A549 (cell line): ENCODE data around the gene UPK1A. TPM values are rescaled to one million over a fixed set of nuclear protein-coding genes. Genes with fewer than 3 reads are reported as not detected.

Experiments
- ATAC-seq, 2 experiments: fragments of 200-7000 bp in 1 of 2; fragments of >200 bp in 1 of 2; cut with Nextera tagmentation in 1 of 2; cut with Tn5 transposase in 1 of 2; 3 replicates each; pipeline versions ENCODE4 v1.8.0 to v1.9.1; 2018 to 2020; ENCODE audit warnings: mild to moderate bottlenecking in 1 of 2, moderate library complexity in 1 of 2
- CTCF ChIA-PET: fragments of 300-600 bp; sonication (Branson Sonifier 250); formaldehyde crosslinking; extraction: SDS; loops from one replicate; lab custom pipeline; 2021; ENCODE audit warnings: antibody characterized with exemption, inconsistent platforms; lab: Yijun Ruan, JAX
- POLR2A ChIA-PET: fragments of 350-600 bp; formaldehyde crosslinking; extraction: SDS; loops from one replicate; lab custom pipeline; 2021; ENCODE audit warnings: antibody characterized with exemption, inconsistent platforms; lab: Yijun Ruan, JAX
- DNase-seq, 2 experiments: peaks; one replicate each; pipeline versions ENCODE4 v3.0.0 to v3.0.0-alpha.2; 2011 to 2016; ENCODE audit warnings: low read depth in 1 of 2, low spot score in 1 of 2
- FAIRE-seq: peaks from 2 replicates; lab custom pipeline; 2011; peaks lifted over from hg19 to GRCh38; lab: Jason Lieb, UNC
- H3K27ac ChIP-seq, 2 experiments: fragments of >200 bp; sonication (Bioruptor Twin); formaldehyde crosslinking; 3 replicates each; pipeline ENCODE4 v1.5.1; 2016 to 2017
- H3K4me1 ChIP-seq: fragments of >200 bp; sonication (Bioruptor Twin); formaldehyde crosslinking; 3 replicates; pipeline ENCODE4 v1.6.1; 2016
- H3K4me2 ChIP-seq: fragments of >200 bp; sonication (Bioruptor Twin); formaldehyde crosslinking; 3 replicates; pipeline ENCODE4 v1.6.1; 2016
- H3K4me3 ChIP-seq: fragments of >200 bp; sonication (Bioruptor Twin); formaldehyde crosslinking; 3 replicates; pipeline ENCODE4 v1.5.1; 2016
- H3K9me3 ChIP-seq: fragments of >200 bp; sonication (Bioruptor Twin); formaldehyde crosslinking; 3 replicates; pipeline ENCODE4 v1.6.1; 2016
- CHD4 ChIP-seq: fragments of 200-600 bp; sonication (generic); IDR thresholded peaks from 2 replicates; pipeline ENCODE4 v1.6.1; 2016; ENCODE audit warnings: antibody characterized with exemption, mild to moderate bottlenecking, borderline replicate concordance
- CTCF ChIP-seq: fragments of >200 bp; sonication (Bioruptor Twin); formaldehyde crosslinking; IDR thresholded peaks from 3 replicates; pipeline ENCODE4 v1.5.1; 2016
- EHMT2 ChIP-seq: fragments of 200-600 bp; sonication (generic); IDR thresholded peaks from 2 replicates; pipeline ENCODE4 v1.6.1; 2016; ENCODE audit warnings: antibody characterized with exemption, low read depth, mild to moderate bottlenecking, moderate library complexity
- ESRRA ChIP-seq: fragments of 150-350 bp; IDR thresholded peaks from 2 replicates; pipeline ENCODE4 v1.6.1; 2014; ENCODE audit warnings: mild to moderate bottlenecking, low read length, borderline replicate concordance
- HDAC2 ChIP-seq: fragments of 200-600 bp; sonication (generic); IDR thresholded peaks from 2 replicates; pipeline ENCODE4 v1.6.1; 2016
- JUN ChIP-seq, 2 experiments: fragments of >200 bp; sonication (Bioruptor Twin); formaldehyde crosslinking; IDR thresholded peaks; 2 replicates in 1 of 2; 3 replicates in 1 of 2; pipeline ENCODE4 v1.6.1; 2016 to 2017
- KDM1A ChIP-seq: fragments of 200-600 bp; sonication (generic); IDR thresholded peaks from 2 replicates; pipeline ENCODE4 v1.6.1; 2016; ENCODE audit warnings: low read depth, mild to moderate bottlenecking
- KDM5A ChIP-seq: fragments of 200-600 bp; sonication (generic); IDR thresholded peaks from 2 replicates; pipeline ENCODE4 v1.6.1; 2016; ENCODE audit warnings: antibody characterized with exemption, mild to moderate bottlenecking
- MAX ChIP-seq: IDR thresholded peaks from 2 replicates; pipeline ENCODE4 v1.6.1; 2012
- MAZ ChIP-seq: fragments of 150-350 bp; IDR thresholded peaks from 2 replicates; pipeline ENCODE4 v1.6.1; 2014; ENCODE audit warnings: antibody characterized with exemption, low read depth, low read length, borderline replicate concordance
- MYC ChIP-seq: IDR thresholded peaks from 2 replicates; pipeline ENCODE4 v1.6.1; 2012; ENCODE audit warnings: mild to moderate bottlenecking, inconsistent platforms, low read length, improper control_type of control experiment, borderline replicate concordance
- NPAS2 ChIP-seq: fragments of 250-450 bp; sonication (Bioruptor Pico); IDR thresholded peaks from 2 replicates; pipeline ENCODE4 v1.8.0; 2022; ENCODE audit warnings: mild to moderate bottlenecking, moderate library complexity, borderline replicate concordance
- PBX3 ChIP-seq: IDR thresholded peaks from 2 replicates; pipeline ENCODE4 v1.6.1; 2012
- PHF8 ChIP-seq: fragments of 200-600 bp; sonication (generic); IDR thresholded peaks from 2 replicates; pipeline ENCODE4 v1.6.1; 2016; ENCODE audit warnings: low read depth, mild to moderate bottlenecking, antibody characterized with exemption, moderate library complexity, borderline replicate concordance
- POLR2AphosphoS2 ChIP-seq: conservative IDR thresholded peaks from 2 replicates; pipeline ENCODE4 v1.6.1; 2012; ENCODE audit warnings: low read length, improper control_type of control experiment, inconsistent platforms
- RAD21 ChIP-seq, 2 experiments: fragments of >200 bp in 1 of 2; sonication (Bioruptor Twin) in 1 of 2; formaldehyde crosslinking in 1 of 2; IDR thresholded peaks in 1 of 2; conservative IDR thresholded peaks in 1 of 2; 2 replicates in 1 of 2; 3 replicates in 1 of 2; pipeline ENCODE4 v1.6.1; 2012 to 2018; ENCODE audit warnings: inconsistent platforms in 1 of 2
- RCOR1 ChIP-seq: fragments of 150-350 bp; IDR thresholded peaks from 2 replicates; pipeline ENCODE4 v1.6.1; 2014; ENCODE audit warnings: antibody characterized with exemption, low read length, low read depth
- SMC3 ChIP-seq: fragments of >200 bp; sonication (Bioruptor Twin); formaldehyde crosslinking; IDR thresholded peaks from 3 replicates; pipeline ENCODE4 v1.6.1; 2018; ENCODE audit warnings: inconsistent platforms
- ZFP36 ChIP-seq: fragments of 450-650 bp; IDR thresholded peaks from 2 replicates; pipeline ENCODE4 v1.6.1; 2014; ENCODE audit warnings: borderline replicate concordance; ENCODE audit not compliant: partially characterized antibody
- WGBS: methylation state at CpG from one replicate; pipeline ENCODE4 v1.1.6; 2017; ENCODE audit errors: missing lambda C conversion rate; 5-methylcytosine and 5-hydroxymethylcytosine counted together
- polyA plus RNA-seq, 4 experiments: library from polyadenylated mRNA; depleted of rRNA in 3 of 4; stranded (reverse); fragments of >200 nt; fragmentation: RNase III in 1 of 4; extraction: RNeasy Plus Mini Kit Qiagen cat#74134 plus additional on column Dnase treatment in 1 of 4; gene quantifications; 2 replicates in 3 of 4; 3 replicates in 1 of 4; pipeline ENCODE4 v1.2.3, GENCODE V29; 2011 to 2017

UPK1A gene
- polyA plus RNA-seq, 2 of the 4 experiments (the other 2 are of a cell fraction): 0.44 to 0.78 TPM

GRCh38 chr19:35693422-35693821 lies 27.1 kb downstream of the UPK1A start:
- FAIRE-seq (no peak), DNase-seq (no peak), ATAC-seq (peak; percentile 27 to 58; a peak in 5 of 6 replicates)
- Histone ChIP-seq H3K27ac (no peak overlapping the region), H3K9me3 (no peaks in the 10 kb centered on the region), H3K4me1 (no peaks in the 10 kb centered on the region), H3K4me2 (no peak overlapping the region), H3K4me3 (no peak overlapping the region)
- ChIA-PET POLR2A (no interaction called here), CTCF (interaction anchor here (0.6 to 8.6 kb wide), 31 partner anchors 9 to 434 kb away, joined by 3 to 116 read pairs (median 4); partner anchors contain the start of genes ATP4A, HAUS5, PRODH2 and ZBTB32)
- TF ChIP-seq PBX3 (no peak), KDM5A (no peak)
- WGBS: 9% methylated on average over 8 of the region's 8 CpGs

GRCh38 chr19:35693835-35694599 lies 27.7 kb downstream of the UPK1A start:
- Histone ChIP-seq H3K9me3 (no peaks in the 10 kb centered on the region), H3K27ac (0 out of 6 replicates have a peak overlapping the region, but pooled peaks of 1 of the 2 experiments have one; percentile 4), H3K4me2 (no peak overlapping the region), H3K4me3 (no peak overlapping the region), H3K4me1 (no peaks in the 10 kb centered on the region)
- ChIA-PET POLR2A (no interaction called here), CTCF (interaction anchor here (0.5 to 13.6 kb wide), 49 partner anchors 9 to 360 kb away, joined by 3 to 161 read pairs (median 4); partner anchors contain the start of genes ATP4A, HAUS5, PRODH2 and THAP8)
- TF ChIP-seq ESRRA (no peak), ZFP36 (peak; percentile 64), CTCF (peak; percentile 100), JUN (IDR thresholded peaks at IDR 0.05) (peak in 1 of 2 experiments; percentile 29; a peak in 2 of 5 replicates), RAD21 (conservative IDR thresholded peaks at IDR 0.05 in 1 of 2, IDR thresholded peaks at IDR 0.05 in 1 of 2) (peak; percentile 99 to 100), NPAS2 (CRISPR knock-in tag) (no peak), POLR2AphosphoS2 (no peak), MAZ (peak; percentile 90), MYC (0 out of 2 replicates have a peak, but pooled peaks have one; percentile 35), SMC3 (peak; percentile 99), EHMT2 (no peak), HDAC2 (0 out of 2 replicates have a peak, but pooled peaks have one; percentile 25), RCOR1 (0 out of 2 replicates have a peak, but pooled peaks have one; percentile 41), PHF8 (no peak), KDM1A (0 out of 2 replicates have a peak, but pooled peaks have one; percentile 38), CHD4 (peak; percentile 71; the same call in 1 of the 2 replicates), MAX (0 out of 2 replicates have a peak, but pooled peaks have one; percentile 37)
- 26% methylated on average over 8 of the region's 8 CpGs for WGBS
- peak; percentile 95 to 97 for DNase-seq
- peak; percentile 98 for FAIRE-seq
- peak; percentile 99 for ATAC-seq
